HUDEP-2 (cell line): ENCODE measurements around the gene GLIPR2.
"Not testable (repeated sequence)": the region's sequence is repeated elsewhere in the genome, so short reads cannot be mapped to it uniquely, and the experiment has no call there.

ENCODE experiments used
- DNase-seq, 76 experiments: peaks; one replicate each; lab custom pipeline; 2025; ENCODE audit not compliant: unreplicated experiment in 76 of 76; lab: John Stamatoyannopoulos, UW

GLIPR2 gene

GRCh38 chr9:36161187-36161586 lies 24.7 kb downstream of the GLIPR2 start:
- DNase-seq = no peak

GRCh38 chr9:36162211-36162738 lies 25.7 kb downstream of the GLIPR2 start:
- DNase-seq = no peak

- no peak for DNase-seq
These were observed 26.7 kb downstream of the GLIPR2 start for GRCh38 chr9:36163049-36163785.

GRCh38 chr9:36163786-36164170 lies 27.2 kb downstream of the GLIPR2 start:
- DNase-seq = no peak

GRCh38 chr9:36164372-36164771 lies 27.8 kb downstream of the GLIPR2 start:
- no peak for DNase-seq

- no peak for DNase-seq
These were observed 28.5 kb downstream of the GLIPR2 start for GRCh38 chr9:36164989-36165388.

- DNase-seq = no peak
These were observed 29.3 kb downstream of the GLIPR2 start for GRCh38 chr9:36165826-36166167.

- DNase-seq = peak in 60 of 76 experiments; percentile 6 to 72 (median 40)
These were observed 29.8 kb downstream of the GLIPR2 start for GRCh38 chr9:36166168-36166927.

GRCh38 chr9:36169166-36169565 lies 32.6 kb downstream of the GLIPR2 start, which contains the start of gene CCIN:
Gene CCIN, plus strand, starts transcription at chr9:36169388. Its CDS starts 115 bp downstream, at chr9:36169503.
- no peak for DNase-seq

GRCh38 chr9:36169708-36170107 lies 33.2 kb downstream of the GLIPR2 start:
- no peak for DNase-seq

GRCh38 chr9:36170531-36170930 lies 34.0 kb downstream of the GLIPR2 start:
- DNase-seq = no peak

- DNase-seq = no peak
These were observed 37.3 kb downstream of the GLIPR2 start for GRCh38 chr9:36173861-36174260.

GRCh38 chr9:36174271-36174670 lies 37.7 kb downstream of the GLIPR2 start:
- DNase-seq = no peak

GRCh38 chr9:36174731-36175130 lies 38.2 kb downstream of the GLIPR2 start:
- no peak for DNase-seq

- DNase-seq = not testable (repeated sequence)
These were observed 38.7 kb downstream of the GLIPR2 start for GRCh38 chr9:36175209-36175608.

- not testable (repeated sequence) for DNase-seq
These were observed 40.0 kb downstream of the GLIPR2 start for GRCh38 chr9:36176496-36176895.

- no peak for DNase-seq
These were observed 41.0 kb downstream of the GLIPR2 start for GRCh38 chr9:36177571-36177970.

- not testable (repeated sequence) for DNase-seq
These were observed 43.7 kb downstream of the GLIPR2 start for GRCh38 chr9:36180243-36180642.

GRCh38 chr9:36187414-36187813 lies 50.9 kb downstream of the GLIPR2 start:
- DNase-seq = no peak

GRCh38 chr9:36188212-36188611 lies 51.7 kb downstream of the GLIPR2 start:
- DNase-seq = no peak

GRCh38 chr9:36189976-36190375 lies 53.4 kb downstream of the GLIPR2 start:
- DNase-seq = peak in 1 of 76 experiments; percentile 8
